ENCODE data around the gene TEX2.

TEX2 gene

GRCh38 chr17:64291268-64291851 is 28.3 kb upstream of the TEX2 start:
- no peak overlapping the region for H3K4me3 ChIP-seq (ENCODE audit: low read depth, low read length)
- H3K27ac ChIP-seq (ENCODE audit: low read depth, low read length), result no peak overlapping the region
- no peaks in the 10 kb centered on the region for H3K36me3 ChIP-seq (ENCODE audit: insufficient read depth, low read length)
- no peak overlapping the region for H2AFZ ChIP-seq (ENCODE audit: low read length, unreplicated experiment)
- H3K27me3 ChIP-seq (ENCODE audit: insufficient read depth, low read length), result no peaks in the 10 kb centered on the region
- H3K4me1 ChIP-seq (ENCODE audit: control insufficient read depth, insufficient read depth, low read length, unreplicated experiment), result no peaks in the 10 kb centered on the region
- H3K79me2 ChIP-seq (ENCODE audit: control insufficient read depth, insufficient read depth, low read length, unreplicated experiment), result no peaks in the 10 kb centered on the region

GRCh38 chr17:64289741-64290141 is 26.7 kb upstream of the TEX2 start:
- Histone ChIP-seq H2AFZ (ENCODE audit: low read length, unreplicated experiment) (no peak overlapping the region), H3K79me2 (ENCODE audit: control insufficient read depth, insufficient read depth, low read length, unreplicated experiment) (no peaks in the 10 kb centered on the region), H3K4me1 (ENCODE audit: control insufficient read depth, insufficient read depth, low read length, unreplicated experiment) (no peaks in the 10 kb centered on the region), H3K36me3 (ENCODE audit: insufficient read depth, low read length) (no peaks in the 10 kb centered on the region), H3K4me3 (ENCODE audit: low read depth, low read length) (no peak overlapping the region), H3K27me3 (ENCODE audit: insufficient read depth, low read length) (no peaks in the 10 kb centered on the region), H3K27ac (ENCODE audit: low read depth, low read length) (no peak overlapping the region)

GRCh38 chr17:64282753-64283080 is 19.7 kb upstream of the TEX2 start:
- Histone ChIP-seq H3K27ac (ENCODE audit: low read depth, low read length) (no peak overlapping the region), H3K79me2 (ENCODE audit: control insufficient read depth, insufficient read depth, low read length, unreplicated experiment) (no peaks in the 10 kb centered on the region), H3K27me3 (ENCODE audit: insufficient read depth, low read length) (no peaks in the 10 kb centered on the region), H3K4me3 (ENCODE audit: low read depth, low read length) (no peak overlapping the region), H3K36me3 (ENCODE audit: insufficient read depth, low read length) (no peaks in the 10 kb centered on the region), H3K4me1 (ENCODE audit: control insufficient read depth, insufficient read depth, low read length, unreplicated experiment) (peaks cover 4% of the 10 kb centered on the region), H2AFZ (ENCODE audit: low read length, unreplicated experiment) (no peak overlapping the region)

- Histone ChIP-seq H3K27ac (ENCODE audit: low read depth, low read length) (no peak overlapping the region), H3K27me3 (ENCODE audit: insufficient read depth, low read length) (no peaks in the 10 kb centered on the region), H2AFZ (ENCODE audit: low read length, unreplicated experiment) (no peak overlapping the region), H3K4me3 (ENCODE audit: low read depth, low read length) (no peak overlapping the region), H3K79me2 (ENCODE audit: control insufficient read depth, insufficient read depth, low read length, unreplicated experiment) (no peaks in the 10 kb centered on the region), H3K36me3 (ENCODE audit: insufficient read depth, low read length) (no peaks in the 10 kb centered on the region), H3K4me1 (ENCODE audit: control insufficient read depth, insufficient read depth, low read length, unreplicated experiment) (peaks cover 4% of the 10 kb centered on the region)
These were observed 19.1 kb upstream of the TEX2 start for GRCh38 chr17:64281962-64282752.

- Histone ChIP-seq H3K27ac (ENCODE audit: low read depth, low read length) (no peak overlapping the region), H3K27me3 (ENCODE audit: insufficient read depth, low read length) (no peaks in the 10 kb centered on the region), H3K36me3 (ENCODE audit: insufficient read depth, low read length) (no peaks in the 10 kb centered on the region), H2AFZ (ENCODE audit: low read length, unreplicated experiment) (no peak overlapping the region), H3K4me1 (ENCODE audit: control insufficient read depth, insufficient read depth, low read length, unreplicated experiment) (peaks cover 4% of the 10 kb centered on the region), H3K4me3 (ENCODE audit: low read depth, low read length) (no peak overlapping the region), H3K79me2 (ENCODE audit: control insufficient read depth, insufficient read depth, low read length, unreplicated experiment) (no peaks in the 10 kb centered on the region)
These were observed 15.6 kb upstream of the TEX2 start for GRCh38 chr17:64278614-64279013.

GRCh38 chr17:64277831-64278562 is 14.9 kb upstream of the TEX2 start:
- Histone ChIP-seq H3K4me1 (ENCODE audit: control insufficient read depth, insufficient read depth, low read length, unreplicated experiment) (peaks cover 4% of the 10 kb centered on the region), H3K27ac (ENCODE audit: low read depth, low read length) (no peak overlapping the region), H3K36me3 (ENCODE audit: insufficient read depth, low read length) (no peaks in the 10 kb centered on the region), H3K79me2 (ENCODE audit: control insufficient read depth, insufficient read depth, low read length, unreplicated experiment) (no peaks in the 10 kb centered on the region), H3K27me3 (ENCODE audit: insufficient read depth, low read length) (no peaks in the 10 kb centered on the region), H3K4me3 (ENCODE audit: low read depth, low read length) (no peak overlapping the region), H2AFZ (ENCODE audit: low read length, unreplicated experiment) (no peak overlapping the region)

- no peaks in the 10 kb centered on the region for H3K27me3 ChIP-seq (ENCODE audit: insufficient read depth, low read length)
- no peaks in the 10 kb centered on the region for H3K36me3 ChIP-seq (ENCODE audit: insufficient read depth, low read length)
- no peak overlapping the region for H3K4me3 ChIP-seq (ENCODE audit: low read depth, low read length)
- H3K27ac ChIP-seq (ENCODE audit: low read depth, low read length), result no peak overlapping the region
- H3K4me1 ChIP-seq (ENCODE audit: control insufficient read depth, insufficient read depth, low read length, unreplicated experiment), result peaks cover 4% of the 10 kb centered on the region
- H3K79me2 ChIP-seq (ENCODE audit: control insufficient read depth, insufficient read depth, low read length, unreplicated experiment), result no peaks in the 10 kb centered on the region
- no peak overlapping the region for H2AFZ ChIP-seq (ENCODE audit: low read length, unreplicated experiment)
These were observed 14.0 kb upstream of the TEX2 start for GRCh38 chr17:64276961-64277505.

- Histone ChIP-seq H3K4me1 (ENCODE audit: control insufficient read depth, insufficient read depth, low read length, unreplicated experiment) (peaks cover 4% of the 10 kb centered on the region), H3K27me3 (ENCODE audit: insufficient read depth, low read length) (no peaks in the 10 kb centered on the region), H3K27ac (ENCODE audit: low read depth, low read length) (no peak overlapping the region), H3K36me3 (ENCODE audit: insufficient read depth, low read length) (no peaks in the 10 kb centered on the region), H2AFZ (ENCODE audit: low read length, unreplicated experiment) (no peak overlapping the region), H3K79me2 (ENCODE audit: control insufficient read depth, insufficient read depth, low read length, unreplicated experiment) (no peaks in the 10 kb centered on the region), H3K4me3 (ENCODE audit: low read depth, low read length) (no peak overlapping the region)
These were observed 12.0 kb upstream of the TEX2 start for GRCh38 chr17:64275016-64275415.

GRCh38 chr17:64273006-64273405 is 9.9 kb upstream of the TEX2 start:
- Histone ChIP-seq H3K27me3 (ENCODE audit: insufficient read depth, low read length) (peaks cover 7% of the 10 kb centered on the region), H2AFZ (ENCODE audit: low read length, unreplicated experiment) (no peak overlapping the region), H3K79me2 (ENCODE audit: control insufficient read depth, insufficient read depth, low read length, unreplicated experiment) (no peaks in the 10 kb centered on the region), H3K4me3 (ENCODE audit: low read depth, low read length) (no peak overlapping the region), H3K27ac (ENCODE audit: low read depth, low read length) (no peak overlapping the region), H3K4me1 (ENCODE audit: control insufficient read depth, insufficient read depth, low read length, unreplicated experiment) (no peaks in the 10 kb centered on the region), H3K36me3 (ENCODE audit: insufficient read depth, low read length) (no peaks in the 10 kb centered on the region)

- no peaks in the 10 kb centered on the region for H3K79me2 ChIP-seq (ENCODE audit: control insufficient read depth, insufficient read depth, low read length, unreplicated experiment)
- no peaks in the 10 kb centered on the region for H3K4me1 ChIP-seq (ENCODE audit: control insufficient read depth, insufficient read depth, low read length, unreplicated experiment)
- no peaks in the 10 kb centered on the region for H3K36me3 ChIP-seq (ENCODE audit: insufficient read depth, low read length)
- H3K4me3 ChIP-seq (ENCODE audit: low read depth, low read length), result no peak overlapping the region
- no peak overlapping the region for H3K27ac ChIP-seq (ENCODE audit: low read depth, low read length)
- no peak overlapping the region for H2AFZ ChIP-seq (ENCODE audit: low read length, unreplicated experiment)
- H3K27me3 ChIP-seq (ENCODE audit: insufficient read depth, low read length), result peaks cover 20% of the 10 kb centered on the region
These were observed 7.8 kb upstream of the TEX2 start for GRCh38 chr17:64270885-64271284.

Measured in ACC112 (cell line).